HG03280 (cell line): ENCODE measurements around the gene SMIM34.
"Not testable (repeated sequence)": the region's sequence is repeated elsewhere in the genome, so short reads cannot be mapped to it uniquely, and the experiment has no call there.

ENCODE experiments used
- ATAC-seq: cut with Tn5 transposase; IDR thresholded peaks from one replicate; pipeline ENCODE4 v1.9.1; 2021; ENCODE audit warnings: mild to moderate bottlenecking, moderate library complexity; ENCODE audit not compliant: unreplicated experiment

The SMIM34 gene, protein sequence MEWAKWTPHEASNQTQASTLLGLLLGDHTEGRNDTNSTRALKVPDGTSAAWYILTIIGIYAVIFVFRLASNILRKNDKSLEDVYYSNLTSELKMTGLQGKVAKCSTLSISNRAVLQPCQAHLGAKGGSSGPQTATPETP

DNA sequence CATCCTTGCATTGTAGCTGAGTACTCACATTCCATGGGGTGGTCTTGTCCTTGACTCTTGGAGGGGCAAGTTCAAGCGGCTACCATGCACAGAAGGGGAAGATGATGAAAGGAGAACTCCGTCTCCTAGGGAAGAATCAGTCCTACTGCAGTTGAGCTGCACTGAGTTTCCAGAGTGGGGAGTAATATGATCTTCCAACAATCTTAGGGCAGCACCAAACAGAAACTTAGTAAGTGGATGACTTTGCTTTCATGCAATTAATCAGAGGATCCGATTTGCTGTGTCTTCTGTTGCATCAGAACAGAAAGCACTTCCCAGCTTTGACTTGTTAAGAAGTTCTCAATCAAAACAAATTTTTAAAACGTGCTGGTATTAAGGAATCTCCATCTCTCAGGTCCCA lies at the start of gene SMIM34:
SMIM34 (minus strand) TSS at position 147 of the 400 bp plus-strand sequence; CDS start at position 35, 112 bp downstream.
- not testable (repeated sequence) for ATAC-seq

DNA sequence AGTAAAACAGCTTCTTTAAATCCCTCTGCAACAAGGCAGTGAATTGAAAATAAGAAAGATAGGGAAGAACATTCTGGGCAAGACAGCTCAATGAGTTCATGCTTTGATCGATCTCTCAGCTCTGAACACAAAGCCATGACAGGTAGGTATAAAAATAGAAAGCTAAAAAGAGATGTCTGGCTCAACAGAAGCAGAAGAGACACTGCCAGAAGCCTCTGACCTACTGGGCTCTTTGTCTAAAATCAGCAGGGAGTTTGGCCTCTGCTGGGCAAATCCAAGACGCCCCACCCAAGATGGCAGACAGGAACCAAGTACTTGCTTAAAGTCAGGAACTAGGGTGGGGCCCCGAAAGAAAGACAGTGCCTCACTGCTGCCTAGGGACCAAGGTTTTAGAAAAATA lies 43.6 kb upstream of the SMIM34 start:
- not testable (repeated sequence) for ATAC-seq

DNA sequence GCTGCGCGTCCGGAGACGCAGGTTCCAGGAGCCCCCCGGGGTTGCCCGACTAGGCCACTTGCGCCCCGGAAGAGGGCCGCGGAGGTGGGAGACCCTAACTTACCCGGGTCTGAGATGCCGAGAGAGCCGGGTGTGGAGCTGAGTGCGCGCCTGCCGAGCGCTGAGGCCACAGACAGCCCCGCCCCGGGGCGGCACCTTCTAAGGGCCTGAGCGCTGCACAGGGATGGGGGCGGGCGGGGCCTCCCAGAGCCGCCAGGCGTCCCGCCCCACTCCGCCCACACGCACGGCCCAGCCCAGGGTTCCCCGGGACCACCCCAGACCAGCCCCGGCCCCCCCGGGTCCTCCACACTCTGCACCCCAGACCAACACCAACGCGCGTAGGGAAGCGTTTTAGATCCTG lies 35.7 kb upstream of the SMIM34 start:
- ATAC-seq: not testable (repeated sequence)

DNA sequence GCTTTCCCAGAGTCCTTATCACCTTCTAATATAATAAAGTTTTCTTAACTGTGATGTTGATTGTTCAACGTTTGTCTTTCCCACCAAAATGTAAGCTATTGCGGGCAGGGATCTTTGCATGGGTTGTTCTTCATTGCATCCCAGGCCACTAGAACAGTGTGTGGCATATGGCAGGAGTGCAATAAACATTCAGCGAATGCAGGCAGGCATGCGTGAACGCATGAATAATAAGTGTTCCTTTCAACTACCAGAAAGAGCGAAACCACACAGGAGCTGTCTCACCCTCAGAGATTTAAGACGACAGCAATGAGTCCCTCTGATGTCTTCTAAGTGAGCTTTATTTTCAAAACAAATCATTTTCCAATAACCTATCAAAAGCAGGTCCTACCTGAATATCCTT lies 34.5 kb upstream of the SMIM34 start:
- ATAC-seq: not testable (repeated sequence)

DNA sequence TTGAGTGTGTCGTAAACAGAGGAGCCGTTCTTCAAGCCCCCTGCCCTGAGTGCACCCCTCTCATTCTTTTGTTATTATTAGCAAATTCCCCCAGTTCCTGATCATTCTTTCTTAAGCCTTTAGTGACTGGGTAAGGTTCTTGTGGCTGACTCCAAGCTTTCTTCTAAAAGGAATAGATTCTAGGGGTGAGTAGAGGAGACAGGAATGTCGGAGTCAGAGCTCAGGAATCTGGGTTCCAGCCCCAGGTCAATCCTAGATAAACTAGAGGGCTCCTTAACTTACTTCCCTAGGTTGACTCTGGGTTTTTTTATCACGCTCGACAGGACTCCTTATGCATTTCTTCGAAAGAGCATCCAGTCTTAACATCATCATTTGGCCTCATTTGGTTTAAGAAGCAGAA lies 32.4 kb upstream of the SMIM34 start:
- ATAC-seq: not testable (repeated sequence)

DNA sequence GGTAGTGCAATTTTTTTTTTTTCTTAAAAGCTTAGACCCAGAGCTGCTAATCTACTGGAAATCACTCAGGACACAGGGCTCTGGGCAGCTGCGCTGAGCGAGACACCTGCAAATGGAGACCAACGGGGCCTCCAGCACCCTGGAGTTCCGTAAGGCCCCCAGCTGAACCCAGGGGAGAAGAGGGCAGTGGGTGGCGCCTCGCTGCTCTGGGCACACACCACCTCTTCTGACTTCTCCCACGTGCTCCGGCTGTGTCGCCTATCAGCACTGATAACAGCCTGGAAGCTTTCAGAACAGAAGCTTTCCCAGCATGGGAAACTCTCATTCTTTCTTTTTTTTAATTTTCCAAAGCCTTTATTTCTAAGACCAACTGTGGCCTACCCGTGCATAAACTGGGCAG lies 31.9 kb upstream of the SMIM34 start:
- ATAC-seq: not testable (repeated sequence)

DNA sequence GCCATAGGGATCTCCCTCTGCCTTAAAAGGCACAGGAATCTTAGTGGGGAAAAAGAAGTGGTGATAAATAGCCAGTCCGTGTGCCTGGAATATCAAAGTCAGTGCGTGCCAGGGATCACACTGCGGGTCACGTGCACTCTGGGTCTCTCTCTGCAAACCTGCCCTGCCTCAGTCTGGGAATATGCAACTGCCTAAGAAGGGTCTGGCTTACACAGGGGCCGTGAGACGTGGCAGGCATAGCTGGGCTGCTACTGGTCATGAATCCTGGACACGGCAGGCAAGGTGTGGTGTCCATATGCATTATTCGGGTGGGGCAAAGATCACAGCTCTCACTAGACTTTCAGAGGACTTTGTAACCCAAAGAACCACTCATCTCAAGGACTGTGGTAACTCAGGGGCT lies 23.3 kb upstream of the SMIM34 start:
- ATAC-seq: not testable (repeated sequence)

DNA sequence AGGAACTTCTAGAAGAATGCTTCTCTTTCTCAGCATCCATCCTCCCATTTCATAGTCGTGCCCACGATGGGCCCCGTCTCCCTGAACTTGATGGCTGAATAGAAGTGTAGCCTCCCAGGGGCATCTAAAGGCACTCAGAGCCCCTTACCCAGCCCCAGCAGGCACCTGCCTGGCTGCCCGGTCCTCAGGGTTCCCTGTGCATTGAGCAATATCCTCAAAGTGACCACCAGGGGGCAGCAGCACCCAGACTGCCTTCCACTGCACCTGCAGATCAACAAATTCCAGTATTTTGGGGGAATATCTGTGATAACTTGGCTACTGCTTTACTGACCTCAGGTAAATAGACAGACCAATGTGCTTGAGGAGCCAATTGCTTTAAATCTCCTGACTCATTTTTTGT lies 19.7 kb upstream of the SMIM34 start:
- ATAC-seq: not testable (repeated sequence)

DNA sequence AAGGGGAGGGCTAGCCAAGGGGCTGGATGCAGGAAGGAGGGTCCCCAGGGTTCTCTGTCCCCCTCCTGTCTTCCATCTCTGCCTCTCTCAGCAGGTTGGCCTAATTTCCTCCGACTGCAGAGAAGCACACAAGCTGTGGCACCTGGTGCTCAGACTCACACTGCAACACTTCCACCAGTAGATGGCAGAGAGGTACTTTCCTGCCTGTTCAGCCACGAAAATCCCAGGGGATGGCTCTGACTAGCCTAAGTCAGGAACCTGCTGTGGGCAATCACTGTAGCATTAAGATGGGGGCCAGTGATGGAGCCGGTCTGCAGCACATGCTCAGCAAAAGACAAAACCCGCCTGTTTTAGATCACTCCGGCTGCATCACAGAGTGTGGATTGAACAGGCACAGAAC lies 6.0 kb upstream of the SMIM34 start:
- ATAC-seq: not testable (repeated sequence)

DNA sequence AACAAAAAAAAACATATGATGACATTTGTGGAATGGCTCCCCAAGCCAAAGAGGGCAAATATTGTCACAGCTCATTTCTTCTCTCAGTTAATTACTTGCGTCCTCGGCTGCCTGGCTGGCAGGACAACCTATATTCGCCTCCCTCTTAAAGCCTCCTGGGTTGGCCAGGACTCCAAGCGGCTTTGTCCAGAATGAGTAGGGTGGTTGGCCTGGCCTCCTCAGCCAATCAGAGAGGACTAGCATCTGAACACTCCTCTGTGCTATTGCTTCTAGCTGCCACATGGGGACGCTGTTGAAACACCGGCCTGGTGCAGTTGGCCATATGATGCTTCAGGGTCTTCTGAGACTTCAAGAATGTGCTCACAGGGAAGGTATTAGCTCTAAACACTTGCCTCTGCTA lies 4.7 kb upstream of the SMIM34 start:
- not testable (repeated sequence) for ATAC-seq

DNA sequence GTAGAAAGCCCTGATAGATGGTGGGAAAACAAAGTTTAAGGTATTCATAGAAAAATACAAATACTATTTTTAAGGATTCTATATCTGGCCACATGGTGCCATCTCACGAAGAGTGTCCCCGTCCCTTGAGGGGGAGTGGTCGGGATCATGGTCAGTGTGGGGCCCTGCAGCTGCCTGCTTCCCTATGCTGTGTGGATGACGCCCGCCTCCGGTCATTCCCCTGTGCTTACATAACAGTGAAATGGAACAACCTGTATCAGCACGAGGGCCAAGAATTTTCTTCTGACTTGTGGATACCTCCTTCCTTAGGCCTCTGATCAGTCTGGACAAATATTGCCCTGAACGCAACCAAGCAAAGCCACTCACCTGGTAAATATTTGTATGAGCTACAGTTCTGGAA lies 3.6 kb upstream of the SMIM34 start:
- ATAC-seq: not testable (repeated sequence)

DNA sequence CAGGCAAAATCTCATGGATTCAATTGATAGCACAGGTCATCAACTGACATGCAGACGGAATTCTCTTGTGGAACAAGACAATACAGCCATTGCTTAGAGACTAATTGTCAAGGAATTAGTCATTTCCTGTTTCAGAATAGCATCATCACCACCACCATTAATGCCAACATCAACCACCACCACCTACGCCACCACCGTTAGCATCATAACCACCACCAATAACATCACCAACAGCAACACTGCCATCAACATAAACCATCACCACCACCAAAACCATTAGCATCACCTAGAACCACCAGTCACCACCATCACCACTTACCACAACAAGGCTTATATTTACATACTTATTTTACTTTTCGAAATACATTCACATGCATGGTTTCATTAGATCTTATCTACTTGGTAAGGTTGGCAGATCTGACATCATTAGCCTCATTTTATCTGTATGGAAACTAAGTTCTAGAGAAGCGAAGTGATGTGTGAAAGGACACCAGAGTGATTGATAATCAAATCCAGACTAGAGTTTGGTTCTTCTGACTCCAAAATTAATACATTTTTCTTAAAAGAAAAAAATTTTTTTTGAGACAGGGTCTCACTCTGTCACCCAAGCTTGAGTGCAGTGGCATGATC lies 6.2 kb downstream of the SMIM34 start:
- not testable (repeated sequence) for ATAC-seq

DNA sequence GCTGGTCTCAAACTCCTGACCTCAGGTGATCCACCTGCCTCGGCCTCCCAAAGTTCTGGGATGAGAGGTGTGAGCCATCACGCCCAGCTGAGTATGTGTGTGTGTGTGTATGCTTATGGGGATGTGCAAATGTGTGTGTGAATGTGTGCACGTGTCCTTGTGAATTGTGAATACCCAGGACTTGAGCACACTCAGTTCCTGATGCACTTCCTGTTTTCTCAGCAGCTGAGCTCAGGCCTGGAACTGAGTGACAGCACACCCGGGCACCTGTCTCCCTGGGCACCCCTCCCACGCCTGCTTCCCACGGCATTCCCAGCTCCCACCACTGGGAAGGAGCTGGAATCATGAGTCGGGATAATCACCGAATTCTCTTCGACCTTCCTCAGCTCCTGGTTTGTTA lies 16.5 kb downstream of the SMIM34 start:
- ATAC-seq: not testable (repeated sequence)

DNA sequence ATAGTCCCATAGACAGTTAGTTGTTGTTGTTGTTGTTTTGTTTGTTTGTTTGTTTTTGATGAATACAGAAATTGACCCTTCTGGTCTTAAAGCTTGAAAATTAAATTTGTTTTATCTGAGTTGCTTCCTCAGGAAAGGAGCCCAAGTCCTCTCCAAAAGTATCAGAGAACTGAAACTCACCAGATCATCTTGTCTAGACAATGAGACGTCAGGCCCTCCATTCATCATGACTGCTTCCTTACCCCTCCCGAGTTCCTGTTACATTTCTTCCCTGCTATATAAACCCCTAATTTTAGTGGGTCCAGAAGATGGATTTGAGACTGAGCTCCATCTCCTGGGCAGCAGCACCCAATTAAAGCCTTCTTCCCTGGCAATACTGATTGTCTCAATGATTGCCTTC lies 17.1 kb downstream of the SMIM34 start:
- ATAC-seq: not testable (repeated sequence)

DNA sequence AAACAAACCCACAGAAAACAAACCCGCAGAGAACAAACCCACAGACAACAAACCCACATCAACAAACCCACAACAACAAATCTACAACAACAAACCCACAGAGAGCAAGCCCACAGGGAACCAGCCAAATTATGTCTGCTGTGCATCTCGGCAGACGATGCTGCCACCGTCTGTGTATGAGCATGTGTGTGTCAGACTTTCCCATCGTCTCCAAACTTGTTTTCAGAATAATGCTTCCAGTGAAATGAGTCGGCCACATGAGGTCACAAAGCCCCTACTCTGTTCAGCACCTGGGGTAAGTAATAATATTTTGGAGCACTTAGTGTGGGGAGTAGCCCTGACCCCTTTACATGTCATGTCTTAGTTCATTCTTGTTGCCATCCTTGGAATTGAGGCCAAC lies 17.6 kb downstream of the SMIM34 start:
- not testable (repeated sequence) for ATAC-seq

DNA sequence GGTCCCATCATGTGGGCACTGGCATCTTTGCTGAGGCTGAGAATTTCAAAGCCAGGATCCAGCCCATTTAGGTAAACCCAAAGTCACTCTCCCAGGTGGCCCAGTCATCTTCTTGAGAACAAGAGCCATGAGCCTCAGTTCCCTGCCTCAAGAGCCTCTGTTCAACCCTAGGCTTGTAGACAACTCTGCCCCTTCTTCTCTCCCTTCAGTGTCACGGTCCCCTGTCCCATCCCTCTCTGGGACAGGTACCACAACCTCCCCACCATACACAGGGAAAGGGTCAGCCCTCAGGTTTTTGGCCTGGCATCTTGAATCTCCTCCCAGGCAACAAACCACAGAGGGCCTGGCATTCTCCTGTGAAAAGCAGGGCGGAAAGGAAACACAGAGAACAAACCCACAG lies 18.1 kb downstream of the SMIM34 start:
- ATAC-seq: not testable (repeated sequence)

DNA sequence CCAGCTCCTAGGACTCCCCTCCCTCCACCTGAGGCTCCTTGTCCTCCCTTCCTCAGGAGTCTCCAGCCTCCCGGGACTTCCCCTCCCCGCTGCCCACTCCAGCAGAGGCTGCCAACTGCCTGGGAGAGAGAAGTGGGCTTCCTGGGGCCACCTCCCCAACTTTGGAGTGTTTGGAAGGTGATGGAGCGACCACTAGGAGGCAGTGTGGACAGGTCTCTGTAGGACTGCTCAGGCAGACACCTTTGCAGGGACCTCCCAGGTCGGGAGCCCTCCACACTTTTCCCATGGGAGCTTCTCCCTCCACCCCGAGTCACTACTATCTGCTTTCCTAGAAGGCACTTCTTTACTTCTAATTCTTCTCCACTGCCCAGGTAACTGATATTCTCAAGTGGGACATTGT lies 19.0 kb downstream of the SMIM34 start:
- ATAC-seq: not testable (repeated sequence)

DNA sequence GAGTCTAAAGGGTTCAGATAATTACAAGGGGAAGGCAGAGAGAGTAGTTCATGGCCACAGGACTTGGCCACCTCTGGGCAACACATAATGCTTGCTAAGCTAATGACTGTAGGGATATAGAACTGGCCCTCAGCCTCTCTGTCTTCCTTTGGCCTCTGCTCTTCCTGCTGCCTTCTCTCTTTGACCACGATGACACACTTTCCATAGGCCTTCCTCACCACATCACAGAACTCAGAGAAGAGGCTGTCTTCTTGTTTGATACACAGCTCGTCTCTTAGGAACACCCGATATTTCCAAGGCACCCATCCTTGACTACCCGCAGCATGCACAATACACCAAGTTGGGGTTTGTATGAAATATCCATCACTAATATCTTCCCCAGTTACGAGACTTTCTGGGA lies 23.2 kb downstream of the SMIM34 start:
- ATAC-seq: not testable (repeated sequence)

DNA sequence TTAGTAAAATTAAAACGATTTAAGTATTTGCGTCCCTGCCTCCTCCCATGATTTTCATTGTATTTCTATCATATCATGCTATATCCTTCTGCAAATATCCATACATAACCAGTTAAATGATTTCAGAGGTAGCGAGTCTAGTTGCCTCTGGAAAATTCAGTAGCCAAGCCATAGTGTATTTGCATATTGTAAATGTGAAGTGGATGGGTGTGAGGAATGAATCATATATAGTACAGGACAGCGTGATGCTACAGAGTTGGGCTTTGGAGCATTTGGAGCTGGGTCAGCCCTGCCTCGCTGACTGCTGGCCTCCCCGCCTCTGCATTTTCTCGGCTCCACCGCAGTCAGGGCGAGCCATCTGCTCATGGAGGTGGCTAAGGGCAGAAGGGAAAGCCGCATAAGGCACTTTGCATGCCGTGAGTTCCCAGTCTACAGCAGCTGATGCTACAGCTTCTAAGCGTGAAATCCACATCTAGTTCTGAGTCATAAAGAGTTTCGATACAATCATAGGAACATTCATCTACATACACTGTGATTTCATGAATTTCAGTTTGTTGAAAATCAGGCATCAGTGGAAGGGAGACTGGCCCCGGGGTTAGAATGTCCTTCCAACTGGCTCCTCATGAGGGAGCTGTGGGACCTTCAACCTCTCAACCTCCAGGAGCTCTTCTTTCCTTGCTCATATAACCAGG lies 39.9 kb downstream of the SMIM34 start:
- peak; percentile 97 for ATAC-seq

DNA sequence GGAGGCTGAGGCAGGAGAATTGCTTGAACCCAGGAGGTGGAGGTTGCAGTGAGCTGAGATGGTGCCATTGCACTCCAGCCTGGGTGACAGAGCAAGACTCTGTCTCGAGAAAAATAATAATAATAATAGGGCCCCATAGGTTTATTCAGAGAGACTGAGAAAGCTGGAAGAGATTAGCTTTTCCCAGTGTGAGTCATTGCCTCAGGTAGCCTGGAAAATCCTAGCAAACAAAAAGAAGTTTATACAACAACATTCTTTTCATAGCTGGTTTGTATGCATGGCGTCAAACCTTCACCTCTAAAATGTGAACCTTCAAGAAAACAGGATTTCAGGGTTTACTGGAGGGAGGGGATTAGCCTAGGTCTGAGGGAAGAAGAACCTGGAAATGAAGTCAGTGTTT lies 40.6 kb downstream of the SMIM34 start:
- not testable (repeated sequence) for ATAC-seq

DNA sequence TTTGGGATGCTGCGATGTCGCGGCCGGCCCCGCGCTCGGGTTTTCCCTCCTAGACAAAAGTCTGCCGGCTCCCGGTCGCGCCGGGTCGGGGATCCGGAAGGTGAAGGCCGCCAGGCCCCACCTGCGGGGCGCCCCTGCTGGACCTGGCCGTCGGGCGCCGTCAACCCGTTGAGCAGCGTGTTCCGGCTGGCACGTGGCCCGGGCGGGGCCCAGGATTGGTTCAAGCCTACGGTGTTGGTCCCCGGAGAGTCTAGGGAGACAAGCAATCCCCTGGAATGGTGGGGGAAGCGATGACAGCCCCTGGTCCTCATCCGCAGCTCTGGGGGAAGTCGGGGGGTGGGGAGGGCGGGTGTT lies 48.2 kb downstream of the SMIM34 start:
- peak; percentile 54 for ATAC-seq

DNA sequence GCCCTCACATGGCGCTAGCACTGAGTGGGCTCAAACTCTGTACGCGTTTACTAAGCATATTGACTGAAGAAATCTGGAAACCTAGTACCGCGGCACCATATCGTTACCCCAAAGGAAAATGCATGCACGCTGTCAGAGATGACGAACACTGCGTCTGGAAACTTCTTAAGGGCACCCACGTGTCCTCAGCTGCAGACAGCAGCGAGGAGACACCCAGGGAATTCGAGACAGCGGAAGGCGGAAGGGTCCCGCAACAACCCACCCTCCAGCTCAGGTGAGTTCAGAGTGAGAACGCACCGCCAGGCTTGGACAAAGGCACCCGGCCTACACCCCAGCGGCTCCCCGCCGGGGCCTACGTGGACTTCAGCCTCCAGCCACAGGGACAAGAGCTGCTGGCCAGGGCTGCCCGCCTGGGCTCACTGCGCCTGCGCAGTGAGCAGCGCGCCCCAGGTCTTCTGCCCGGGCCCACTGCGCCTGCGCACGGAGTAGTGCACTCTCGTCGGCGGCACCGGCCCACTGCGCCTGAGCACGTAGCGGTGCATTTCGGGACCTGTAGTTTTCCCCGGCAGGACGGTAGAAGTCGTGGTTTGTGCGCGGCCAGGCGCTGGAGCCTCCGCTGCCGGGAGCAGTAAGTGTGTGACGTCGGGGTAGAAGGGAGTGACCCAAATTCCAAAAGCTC lies 48.7 kb downstream of the SMIM34 start, which contains the start of gene SMIM11:
SMIM11 (plus strand) TSS at position 568 of the 679 bp plus-strand sequence. CDS start 3,998 bp downstream, outside the sequence.
- ATAC-seq: peak; percentile 96
